Heart left ventricle (tissue), 16 donors: Measurements from ENCODE around the gene MLN. TPM values are rescaled to one million over a fixed set of nuclear protein-coding genes. Genes with fewer than 3 reads are reported as not detected.

Experiments
- ATAC-seq, 4 donors: fragments of 200-7000 bp; cut with Tn5 transposase; one replicate each; pipeline ENCODE4 v1.9.1; 2020 to 2022; ENCODE audit warnings: moderate library complexity in 4 of 4, mild to moderate bottlenecking in 3 of 4, moderate number of reproducible peaks in 1 of 4
- DNase-seq, 5 donors: peaks; one replicate each; pipeline ENCODE4 v3.0.0-alpha.2; 2020
- H3K27ac ChIP-seq, 12 donors: fragments of 200-600 bp; sonication (generic) in 4 of 12; one replicate each; pipeline versions ENCODE4 v1.5.0 to v1.8.0; 2016 to 2022; ENCODE audit warnings: mild to moderate bottlenecking in 2 of 12
- H3K27me3 ChIP-seq, 9 donors: fragments of 200-600 bp; sonication (generic) in 2 of 9; one replicate each; pipeline versions ENCODE4 v1.5.1 to v1.8.0; 2016 to 2022; ENCODE audit warnings: mild to moderate bottlenecking in 3 of 9
- H3K36me3 ChIP-seq, 9 donors: fragments of 200-600 bp; sonication (generic) in 2 of 9; one replicate each; pipeline versions ENCODE4 v1.5.0 to v1.8.0; 2018 to 2022; ENCODE audit warnings: mild to moderate bottlenecking in 2 of 9
- H3K4me1 ChIP-seq, 12 donors: fragments of 200-600 bp; sonication (generic) in 4 of 12; one replicate each; pipeline versions ENCODE4 v1.5.0 to v1.8.0; 2016 to 2022; ENCODE audit warnings: mild to moderate bottlenecking in 3 of 12
- H3K4me3 ChIP-seq, 12 donors: fragments of 200-600 bp; sonication (generic) in 4 of 12; one replicate each; pipeline versions ENCODE4 v1.5.0 to v1.8.0; 2017 to 2022; ENCODE audit warnings: mild to moderate bottlenecking in 9 of 12, moderate library complexity in 4 of 12
- H3K9me3 ChIP-seq, 12 donors: fragments of 200-600 bp; sonication (generic) in 4 of 12; one replicate each; pipeline versions ENCODE4 v1.5.0 to v1.8.0; 2016 to 2022; ENCODE audit warnings: mild to moderate bottlenecking in 1 of 12
- CTCF ChIP-seq, 12 donors: fragments of 200-600 bp; sonication (generic) in 4 of 12; IDR thresholded peaks; one replicate each; pipeline versions ENCODE4 v1.5.0 to v1.8.0; 2018 to 2022; ENCODE audit warnings: antibody characterized with exemption in 12 of 12, mild to moderate bottlenecking in 5 of 12
- POLR2A ChIP-seq, 2 donors: fragments of 450-650 bp; IDR thresholded peaks; one replicate each; pipeline ENCODE4 v1.6.1; 2017; ENCODE audit warnings: antibody characterized with exemption in 2 of 2, mild to moderate bottlenecking in 2 of 2, moderate library complexity in 2 of 2
- WGBS, 4 donors: extraction: QIAGEN DNeasy Blood & Tissue Kit in 2 of 4; methylation state at CpG; one replicate each; pipeline versions ENCODE4 v1.1.5 to v1.1.7; 2013 to 2018; 5-methylcytosine and 5-hydroxymethylcytosine counted together
- intact Hi-C, 10 donors: fragments of 100-400 bp; cut with DNase I; formaldehyde crosslinking; loops; one replicate each; pipeline versions ENCODE4 v1.11.1 to v1.14.2; 2022
- long read RNA-seq, 3 donors: library from polyadenylated mRNA; unstranded; transcript quantifications; one replicate each; pipeline ENCODE4 v2.0.0, GENCODE V29; 2020 to 2021
- polyA plus RNA-seq, 2 donors: library from polyadenylated mRNA; stranded (reverse); fragments of 200-250 nt; gene quantifications; one replicate each; pipeline ENCODE4 v1.2.3, GENCODE V29; 2013
- total RNA-seq, 9 donors: library from RNA; depleted of rRNA in 2 of 9; stranded (reverse); fragments of >200 nt in 2 of 9; fragmentation: NEBNext Ultra II Directional in 3 of 9; extraction: Animal tissue kit (Norgen Biotek cat#: 25700) in 3 of 9; gene quantifications; one replicate each; pipeline versions ENCODE4 v1.1.0 to v1.2.4, GENCODE V29; 2016 to 2023
- donor health status: ischemic (EF 13 %, LVEDD 7.1; RV severe dilation, severe dysfunction).
- donor health status: healthy with polysubstance abuse.
- donor health status: DM: no; HTN: yes; CAD: no.
- donor health status: DM: no; HTN: no; CAD: no.
- donor health status: ischemic (EF 25% LVEDD 6.9; RV normal size, moderate dysfunction).
- donor health status: ischemic (EF 25% LVEDD 5.7; RV mildly dilated, moderate dysfunction).
- donor health status: healthy.
- donor health status: DM: yes; HTN: yes; CAD: no.
- donor health status: ischemic (EF 35%, LVEDD 5.7; RV mildly dilated, moderate dysfunction).
- donor health status: nonischemic (EF 11% LVEDD 7.7; RV severe dilation, severe dysfunction).
- donor health status: DM: yes; HTN: yes; CAD: no.
- donor health status: PGD.
- donor health status: ischemic (EF 29% LVEDD 5.4; RV normal size, mild dysfunction).
- donor health status: nonischemic (EF 23%, LVEDD 6.1; RV moderate dilation, normal function).

Gene MLN, protein sequence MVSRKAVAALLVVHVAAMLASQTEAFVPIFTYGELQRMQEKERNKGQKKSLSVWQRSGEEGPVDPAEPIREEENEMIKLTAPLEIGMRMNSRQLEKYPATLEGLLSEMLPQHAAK
- total RNA-seq (not detected), polyA plus RNA-seq (not detected)
- long read RNA-seq, donor 1: 0 reads
- long read RNA-seq, donor 2: 0 reads
- long read RNA-seq, donor 3: 0 reads

GRCh38 chr6:33803571-33804053 is at the start of gene MLN:
Gene MLN (minus strand): TSS chr6:33804003. CDS start chr6:33801163, 2,840 bp downstream.
- no peak for ATAC-seq
- WGBS, 4 donors: 87 to 90% (median 88%) methylated on average over 8 to 14 of the region's 14 CpGs

GRCh38 chr6:33853026-33853425 is 49.2 kb upstream of the MLN start:
- DNase-seq (no peak), ATAC-seq (no peak)
- WGBS, 4 donors: 64 to 89% (median 77%) methylated on average over 3 to 4 of the region's 4 CpGs
- H3K9me3 ChIP-seq: no peaks in the 10 kb centered on the region
- H3K4me1 ChIP-seq: peaks cover 0 to 19% (median 0%) of the 10 kb centered on the region in 12 donors
- H3K36me3 ChIP-seq: no peaks in the 10 kb centered on the region
- H3K27me3 ChIP-seq: peaks cover 0 to 53% (median 13%) of the 10 kb centered on the region in 9 donors
- H3K4me3 ChIP-seq: no peak overlapping the region
- intact Hi-C loops: loop anchor here in 3 of 10 donors (2.0 to 5.0 kb wide), 2 partner anchors 174 kb away; no protein-coding TSS in a partner anchor
- TF ChIP-seq POLR2A (IDR thresholded peaks at IDR 0.05) (no peak), CTCF (IDR thresholded peaks at IDR 0.05) (no peak)
- no peak overlapping the region for H3K27ac ChIP-seq

More at GRCh38 chr6:33803571-33804053, at the start of gene MLN:
- DNase-seq: peak in 1 of 5 donors; percentile 51
- Histone ChIP-seq H3K9me3 (no peaks in the 10 kb centered on the region), H3K27me3 (peaks cover 0 to 38% (median 6%) of the 10 kb centered on the region in 9 donors), H3K4me1 (peaks cover 0 to 16% (median 9%) of the 10 kb centered on the region in 12 donors), H3K4me3 (no peak within 1 kb of the TSS), H3K36me3 (no peaks in the 10 kb centered on the region), H3K27ac (no peak within 1 kb of the TSS)
- intact Hi-C loops: no loop called here
- TF ChIP-seq CTCF (IDR thresholded peaks at IDR 0.05): no peak
- TF ChIP-seq POLR2A (IDR thresholded peaks at IDR 0.05): no peak

DNA sequence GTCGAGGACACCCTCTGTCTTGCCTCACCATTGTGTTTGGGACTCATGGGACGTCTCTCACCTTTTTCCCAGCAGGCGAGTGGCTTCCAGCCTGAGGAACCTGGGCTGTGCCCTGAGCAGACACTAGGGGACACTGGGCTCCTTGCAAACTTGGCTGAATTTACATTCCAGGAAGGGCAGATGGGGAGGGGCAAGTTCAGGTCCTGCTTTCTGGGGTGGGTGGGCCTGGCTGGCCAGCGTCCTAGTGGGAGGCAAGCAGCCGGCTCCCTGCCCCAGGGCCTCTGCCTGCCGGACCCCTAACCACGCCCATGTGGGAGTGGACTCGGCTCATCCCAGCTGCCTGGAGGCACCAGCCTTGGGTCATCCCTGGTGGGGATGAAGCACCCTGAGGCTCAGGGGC is 48.2 kb upstream of the MLN start:
- H3K27me3 ChIP-seq: peaks cover 0 to 53% (median 13%) of the 10 kb centered on the region in 9 donors
- intact Hi-C loops: loop anchor here in 4 of 10 donors (2.0 to 5.0 kb wide), 3 partner anchors 175 to 177 kb away; no protein-coding TSS in a partner anchor
- DNase-seq: peak in 1 of 5 donors; percentile 13
- H3K27ac ChIP-seq: no peak overlapping the region
- TF ChIP-seq CTCF (IDR thresholded peaks at IDR 0.05) (peak in 8 of 12 donors; percentile 26 to 51 (median 35)), POLR2A (IDR thresholded peaks at IDR 0.05) (no peak)
- H3K4me3 ChIP-seq: no peak overlapping the region
- H3K4me1 ChIP-seq: peaks cover 0 to 8% (median 0%) of the 10 kb centered on the region in 12 donors
- H3K36me3 ChIP-seq: no peaks in the 10 kb centered on the region
- WGBS, 4 donors: 14 to 18% (median 16%) methylated on average over 8 of the region's 8 CpGs
- H3K9me3 ChIP-seq: no peaks in the 10 kb centered on the region
- ATAC-seq: peak in 3 of 4 donors; percentile 35 to 61 (median 53)

DNA sequence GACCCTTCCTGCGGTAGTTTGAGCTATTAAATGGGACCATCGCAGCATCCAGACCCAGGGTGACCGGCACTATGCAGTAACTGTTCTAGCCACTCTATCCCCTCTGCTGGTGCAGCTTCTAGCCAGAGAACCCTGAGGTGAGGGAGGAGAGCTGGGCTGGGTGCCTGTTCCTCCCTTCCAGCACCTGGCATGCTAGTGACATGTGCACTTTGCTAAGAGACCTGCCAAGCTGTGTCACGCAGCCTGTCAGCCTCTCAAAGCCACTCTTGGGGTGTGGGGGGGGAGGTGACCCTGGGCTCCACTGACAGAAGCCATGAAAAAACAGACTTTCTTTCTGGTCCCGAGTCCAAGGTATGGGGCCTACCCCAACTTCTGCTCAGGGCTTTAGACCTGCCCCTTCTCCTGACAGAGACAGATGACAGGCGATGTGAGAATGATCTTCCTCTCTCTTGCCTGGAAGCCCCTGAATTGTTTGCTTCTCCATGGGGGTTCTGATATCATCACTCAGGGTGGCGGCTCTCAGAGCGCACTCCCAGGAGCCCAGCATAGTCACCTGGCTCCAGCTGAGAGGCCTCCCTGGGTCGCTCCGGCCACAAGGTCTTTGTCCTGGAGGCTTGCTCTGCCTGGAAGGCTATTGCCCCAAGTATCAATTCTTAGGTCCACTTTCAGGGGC is 47.2 kb upstream of the MLN start:
- peak in 2 of 4 donors; percentile 14 to 58 for ATAC-seq
- Histone ChIP-seq H3K36me3 (no peaks in the 10 kb centered on the region), H3K9me3 (no peaks in the 10 kb centered on the region), H3K27me3 (peaks cover 0 to 53% (median 13%) of the 10 kb centered on the region in 9 donors), H3K4me3 (no peak overlapping the region), H3K27ac (no peak overlapping the region), H3K4me1 (peaks cover 0 to 1% (median 0%) of the 10 kb centered on the region in 12 donors)
- 65 to 76% (median 67%) methylated on average over 10 of the region's 10 CpGs for WGBS, 4 donors
- TF ChIP-seq CTCF (IDR thresholded peaks at IDR 0.05) (no peak), POLR2A (IDR thresholded peaks at IDR 0.05) (no peak)
- peak in 1 of 5 donors; percentile 50 for DNase-seq
- intact Hi-C loops: loop anchor here in 3 of 10 donors (2.0 to 5.0 kb wide), 2 partner anchors 176 to 178 kb away; no protein-coding TSS in a partner anchor
